Osteoblast (primary cell): Measurements from ENCODE around the gene NARS2. TPM values are rescaled to one million over a fixed set of nuclear protein-coding genes. Genes with fewer than 3 reads are reported as not detected.

Experiments
- DNase-seq: peaks from one replicate; pipeline ENCODE4 v3.0.0; 2011; ENCODE audit warnings: low spot score, mixed read lengths; ENCODE audit not compliant: insufficient read length; ENCODE audit errors: missing footprints
- H2AFZ ChIP-seq: 2 replicates; pipeline ENCODE4 v1.6.0; 2011; ENCODE audit warnings: mild to moderate bottlenecking, low read length
- H3K27ac ChIP-seq: 2 replicates; pipeline ENCODE4 v1.5.1; 2011; ENCODE audit warnings: mild to moderate bottlenecking, low read depth, low read length, moderate library complexity
- H3K27me3 ChIP-seq: 2 replicates; pipeline ENCODE4 v1.6.0; 2012; ENCODE audit warnings: mild to moderate bottlenecking, control low read depth, inconsistent platforms, low read length, moderate library complexity; ENCODE audit not compliant: insufficient read depth
- H3K36me3 ChIP-seq: 2 replicates; pipeline ENCODE4 v1.5.1; 2011; ENCODE audit warnings: mild to moderate bottlenecking, low read length, control low read depth, moderate library complexity; ENCODE audit not compliant: insufficient read depth
- H3K4me1 ChIP-seq: 2 replicates; pipeline ENCODE4 v1.5.1; 2011; ENCODE audit warnings: mild to moderate bottlenecking, low read length, control low read depth, moderate library complexity; ENCODE audit not compliant: insufficient read depth
- H3K4me2 ChIP-seq: 2 replicates; pipeline ENCODE4 v1.6.0; 2011; ENCODE audit warnings: mild to moderate bottlenecking, low read length; ENCODE audit not compliant: insufficient read depth
- H3K4me3 ChIP-seq: fragments of 200-600 bp; sonication (generic); 3 replicates; pipeline ENCODE4 v1.5.1; 2012; ENCODE audit warnings: mild to moderate bottlenecking, low read length, inconsistent platforms; ENCODE audit not compliant: insufficient read depth
- H3K79me2 ChIP-seq: 2 replicates; pipeline ENCODE4 v1.6.0; 2012; ENCODE audit warnings: mild to moderate bottlenecking, low read length, control low read depth, inconsistent platforms; ENCODE audit not compliant: insufficient read depth
- H3K9me3 ChIP-seq: 2 replicates; pipeline ENCODE4 v1.5.1; 2011; ENCODE audit warnings: low read depth, low read length, control low read depth
- H4K20me1 ChIP-seq: 2 replicates; pipeline ENCODE4 v1.6.0; 2012; ENCODE audit warnings: mild to moderate bottlenecking, low read length, control low read depth; ENCODE audit not compliant: insufficient read depth
- CTCF ChIP-seq: IDR thresholded peaks from 2 replicates; pipeline ENCODE4 v1.5.1; 2011; ENCODE audit warnings: mild to moderate bottlenecking, low read depth, low read length, moderate library complexity; ENCODE audit errors: extremely low read depth
- total RNA-seq: library from RNA; depleted of rRNA; stranded (reverse); fragments of >200 nt; gene quantifications from 2 replicates; pipeline ENCODE4 v1.2.3, GENCODE V29; 2012

Gene NARS2
- total RNA-seq, 1 donor, result 19.5 TPM

- peak overlapping the region; percentile 27 for H2AFZ ChIP-seq
Measured at GRCh38 chr11:78424334-78425270, 150.1 kb downstream of the NARS2 start.

GRCh38 chr11:78423241-78423640, 151.4 kb downstream of the NARS2 start:
- no peaks in the 10 kb centered on the region for H4K20me1 ChIP-seq

More at GRCh38 chr11:78424334-78425270, 150.1 kb downstream of the NARS2 start:
- Histone ChIP-seq H4K20me1 (no peaks in the 10 kb centered on the region), H3K4me2 (peak overlapping the region; percentile 19), H3K36me3 (no peaks in the 10 kb centered on the region), H3K79me2 (no peaks in the 10 kb centered on the region), H3K9me3 (no peaks in the 10 kb centered on the region), H3K27me3 (no peaks in the 10 kb centered on the region), H3K4me1 (peaks cover 24% of the 10 kb centered on the region), H3K27ac (peak overlapping the region; percentile 50), H3K4me3 (no peak overlapping the region)
- no peak for TF ChIP-seq CTCF
- DNase-seq, result no peak

GRCh38 chr11:78420796-78421209, 153.9 kb downstream of the NARS2 start:
- Histone ChIP-seq H3K79me2 (no peaks in the 10 kb centered on the region), H3K4me3 (peak overlapping the region; percentile 46), H3K4me1 (peaks cover 45% of the 10 kb centered on the region), H4K20me1 (no peaks in the 10 kb centered on the region), H3K9me3 (no peaks in the 10 kb centered on the region), H3K27me3 (no peaks in the 10 kb centered on the region), H3K27ac (peak overlapping the region; percentile 79), H3K36me3 (no peaks in the 10 kb centered on the region), H3K4me2 (peak overlapping the region; percentile 87), H2AFZ (peak overlapping the region; percentile 14)
- TF ChIP-seq CTCF, result no peak
- peak; percentile 87 for DNase-seq

More at GRCh38 chr11:78423241-78423640, 151.4 kb downstream of the NARS2 start:
- H3K79me2 ChIP-seq, result no peaks in the 10 kb centered on the region
- TF ChIP-seq CTCF, result no peak
- H3K27ac ChIP-seq, result no peak overlapping the region
- no peak overlapping the region for H3K4me2 ChIP-seq
- H3K36me3 ChIP-seq, result no peaks in the 10 kb centered on the region
- H3K27me3 ChIP-seq, result no peaks in the 10 kb centered on the region
- H2AFZ ChIP-seq, result no peak overlapping the region
- peaks cover 36% of the 10 kb centered on the region for H3K4me1 ChIP-seq
- no peak for DNase-seq
- H3K9me3 ChIP-seq, result no peaks in the 10 kb centered on the region
- no peak overlapping the region for H3K4me3 ChIP-seq

GRCh38 chr11:78420255-78420764, 154.4 kb downstream of the NARS2 start:
- H3K27me3 ChIP-seq, result no peaks in the 10 kb centered on the region
- peak overlapping the region; percentile 87 for H3K4me2 ChIP-seq
- H3K4me1 ChIP-seq, result peaks cover 45% of the 10 kb centered on the region
- H4K20me1 ChIP-seq, result no peaks in the 10 kb centered on the region
- no peaks in the 10 kb centered on the region for H3K36me3 ChIP-seq
- H2AFZ ChIP-seq, result peak overlapping the region; percentile 58
- H3K79me2 ChIP-seq, result peaks cover 3% of the 10 kb centered on the region
- peak overlapping the region; percentile 79 for H3K27ac ChIP-seq
- H3K9me3 ChIP-seq, result no peaks in the 10 kb centered on the region
- H3K4me3 ChIP-seq, result peak overlapping the region; percentile 46
- peak; percentile 88 for TF ChIP-seq CTCF
- peak; percentile 90 for DNase-seq
